ENCODE results near the gene ADPRM.
"Not testable (repeated sequence)": the region's sequence is repeated elsewhere in the genome, so short reads cannot be mapped to it uniquely, and the experiment has no call there.

The ADPRM gene

GRCh38 chr17:10681866-10682446 lies 15.4 kb upstream of the ADPRM start:
- H3K4me3 ChIP-seq (ENCODE audit: low read depth, low read length): no peak overlapping the region
- DNase-seq (ENCODE audit: low read depth, low spot score): peak; percentile 83
- POLR2A ChIA-PET: interaction anchor here (0.7 kb wide), 1 partner anchor 19 kb away, joined by 3 read pairs; no protein-coding TSS in a partner anchor
- CTCF ChIA-PET: interaction anchor here (1.2 to 11.0 kb wide), 5 partner anchors 9 to 39 kb away, joined by 3 to 177 read pairs (median 8); partner anchors contain the start of genes ADPRM and SCO1
- no peak for TF ChIP-seq CTCF (IDR thresholded peaks at IDR 0.05; ENCODE audit: insufficient read depth, low read length, missing control alignments)

- POLR2A ChIA-PET: no interaction called here
- no peak overlapping the region for H3K4me3 ChIP-seq (ENCODE audit: low read depth, low read length)
- no peak for DNase-seq (ENCODE audit: low read depth, low spot score)
- TF ChIP-seq CTCF (IDR thresholded peaks at IDR 0.05; ENCODE audit: insufficient read depth, low read length, missing control alignments): peak; percentile 27
- CTCF ChIA-PET: interaction anchor here (0.6 to 11.0 kb wide), 21 partner anchors 9 to 68 kb away, joined by 3 to 177 read pairs (median 5); partner anchors contain the start of genes ADPRM and SCO1
Observed at GRCh38 chr17:10683853-10684252, 13.5 kb upstream of the ADPRM start.

- POLR2A ChIA-PET: no interaction called here
Observed at GRCh38 chr17:10687499-10687898, 9.9 kb upstream of the ADPRM start.

GRCh38 chr17:10695875-10696407 lies 1.5 kb upstream of the ADPRM start:
- ChIA-PET POLR2A (interaction anchor here (0.5 kb wide), 1 partner anchor 40 kb away, joined by 3 read pairs; no protein-coding TSS in a partner anchor), CTCF (interaction anchor here (0.7 to 6.8 kb wide), 8 partner anchors 12 to 79 kb away, joined by 3 to 95 read pairs (median 6); no protein-coding TSS in a partner anchor)
- H3K4me3 ChIP-seq (ENCODE audit: low read depth, low read length): peak overlapping the region; percentile 97
- DNase-seq (ENCODE audit: low read depth, low spot score): not testable (repeated sequence)

More at GRCh38 chr17:10687499-10687898, 9.9 kb upstream of the ADPRM start:
- DNase-seq (ENCODE audit: low read depth, low spot score): no peak
- CTCF ChIA-PET: interaction anchor here (9.9 to 11.0 kb wide), 2 partner anchors 7 to 44 kb away, joined by 95 to 177 read pairs; partner anchors contain the start of genes ADPRM and SCO1
- no peak for TF ChIP-seq CTCF (IDR thresholded peaks at IDR 0.05; ENCODE audit: insufficient read depth, low read length, missing control alignments)
- H3K4me3 ChIP-seq (ENCODE audit: low read depth, low read length): no peak overlapping the region

GRCh38 chr17:10698096-10698818 lies 863 bp downstream of the ADPRM start:
- CTCF ChIA-PET: interaction anchor here (1.6 to 3.2 kb wide), 2 partner anchors 13 to 68 kb away, joined by 3 to 15 read pairs; no protein-coding TSS in a partner anchor
- no peak for DNase-seq (ENCODE audit: low read depth, low spot score)
- POLR2A ChIA-PET: no interaction called here
- H3K4me3 ChIP-seq (ENCODE audit: low read depth, low read length): peak overlapping the region; percentile 97
- TF ChIP-seq CTCF (IDR thresholded peaks at IDR 0.05; ENCODE audit: insufficient read depth, low read length, missing control alignments): no peak

GRCh38 chr17:10699856-10700255 lies 2.5 kb downstream of the ADPRM start:
- no peak overlapping the region for H3K4me3 ChIP-seq (ENCODE audit: low read depth, low read length)
- ChIA-PET CTCF (interaction anchor here (0.9 to 4.0 kb wide), 4 partner anchors 12 to 53 kb away, joined by 3 to 21 read pairs (median 6); no protein-coding TSS in a partner anchor), POLR2A (no interaction called here)
- no peak for DNase-seq (ENCODE audit: low read depth, low spot score)
- no peak for TF ChIP-seq CTCF (IDR thresholded peaks at IDR 0.05; ENCODE audit: insufficient read depth, low read length, missing control alignments)
